Measurements from ENCODE around the gene CCDC188. TPM values are rescaled to one million over a fixed set of nuclear protein-coding genes. Genes with fewer than 3 reads are reported as not detected.

Gene CCDC188
- total and polyA plus RNA-seq, 9 of the 15 experiments (the other 6 are each of a cell fraction or from before 2014, with no cell fraction given), result not detected

GRCh38 chr22:20187777-20188566, 37.1 kb upstream of the CCDC188 start (continued):
- TF ChIP-seq HBP1 (CRISPR knock-in tag; IDR thresholded peaks at IDR 0.05) (no peak), SMAD1 (IDR thresholded peaks at IDR 0.05; ENCODE audit: low read depth, low read length, partially characterized antibody) (no peak), ARID4B (CRISPR knock-in tag; IDR thresholded peaks at IDR 0.05) (peak; percentile 69), CHD2 (IDR thresholded peaks at IDR 0.05; ENCODE audit: low read depth, low read length) (no peak), ZNF431 (CRISPR knock-in tag; IDR thresholded peaks at IDR 0.05) (no peak), RBM14 (IDR thresholded peaks at IDR 0.05; ENCODE audit: borderline replicate concordance, insufficient read depth, low read depth, low read length) (no peak), HDAC6 (IDR thresholded peaks at IDR 0.05; ENCODE audit: low read depth, low read length) (peak; percentile 11; the same call in 1 of the 2 replicates), ZBTB2 (IDR thresholded peaks at IDR 0.05) (no peak), BRCA1 (IDR thresholded peaks at IDR 0.05) (no peak), BRCA1 (CRISPR knock-in tag; IDR thresholded peaks at IDR 0.05) (0 out of 2 replicates have a peak, but pooled peaks have one; percentile 11)
